RWPE2 (cell line): Measurements from ENCODE around the gene KCNK6.

ENCODE experiments used
- ATAC-seq: fragments of 200-7000 bp; cut with Tn5 transposase; 3 replicates; pipeline ENCODE4 v1.9.1; 2021; ENCODE audit warnings: low read depth
- DNase-seq: peaks from one replicate; pipeline ENCODE4 v3.0.0-alpha.2; 2020; ENCODE audit warnings: low spot score
- H3K27ac ChIP-seq: fragments of 450-650 bp; 2 replicates; pipeline ENCODE4 v1.5.1; 2017; ENCODE audit warnings: mild to moderate bottlenecking; ENCODE audit not compliant: poor library complexity, severe bottlenecking
- H3K27me3 ChIP-seq: fragments of 250-450 bp; sonication (Bioruptor Pico); 2 replicates; pipeline ENCODE4 v1.5.1; 2021; ENCODE audit warnings: mild to moderate bottlenecking, moderate library complexity; ENCODE audit not compliant: insufficient read depth, poor library complexity, severe bottlenecking
- H3K36me3 ChIP-seq: fragments of 250-450 bp; sonication (Bioruptor Pico); 2 replicates; pipeline ENCODE4 v1.5.1; 2020; ENCODE audit warnings: low read depth, mild to moderate bottlenecking, moderate library complexity
- H3K4me1 ChIP-seq: fragments of 250-450 bp; sonication (Bioruptor Pico); 2 replicates; pipeline ENCODE4 v1.5.1; 2021; ENCODE audit warnings: mild to moderate bottlenecking, moderate library complexity; ENCODE audit not compliant: insufficient read depth, poor library complexity, severe bottlenecking
- H3K4me3 ChIP-seq: fragments of 250-450 bp; sonication (Bioruptor Pico); 2 replicates; pipeline ENCODE4 v1.5.1; 2021; ENCODE audit warnings: mild to moderate bottlenecking, moderate library complexity; ENCODE audit not compliant: severe bottlenecking
- H3K9me3 ChIP-seq: fragments of 250-450 bp; sonication (Bioruptor Pico); 2 replicates; pipeline ENCODE4 v1.5.1; 2021; ENCODE audit warnings: mild to moderate bottlenecking, moderate library complexity; ENCODE audit not compliant: severe bottlenecking
- CTCF ChIP-seq: fragments of 450-650 bp; IDR thresholded peaks from one replicate; pipeline ENCODE4 v1.5.1; 2017; ENCODE audit warnings: mild to moderate bottlenecking, moderate library complexity; ENCODE audit not compliant: poor library complexity, severe bottlenecking

KCNK6 gene

GRCh38 chr19:38350883-38351282 lies 31.2 kb downstream of the KCNK6 start:
- H3K4me1 ChIP-seq, result no peaks in the 10 kb centered on the region
- no peak for TF ChIP-seq CTCF
- H3K4me3 ChIP-seq, result no peak overlapping the region
- H3K27me3 ChIP-seq, result no peaks in the 10 kb centered on the region
- no peaks in the 10 kb centered on the region for H3K36me3 ChIP-seq
- H3K9me3 ChIP-seq, result no peaks in the 10 kb centered on the region
- DNase-seq, result no peak
- no peak for ATAC-seq
- H3K27ac ChIP-seq, result no peak overlapping the region

DNA sequence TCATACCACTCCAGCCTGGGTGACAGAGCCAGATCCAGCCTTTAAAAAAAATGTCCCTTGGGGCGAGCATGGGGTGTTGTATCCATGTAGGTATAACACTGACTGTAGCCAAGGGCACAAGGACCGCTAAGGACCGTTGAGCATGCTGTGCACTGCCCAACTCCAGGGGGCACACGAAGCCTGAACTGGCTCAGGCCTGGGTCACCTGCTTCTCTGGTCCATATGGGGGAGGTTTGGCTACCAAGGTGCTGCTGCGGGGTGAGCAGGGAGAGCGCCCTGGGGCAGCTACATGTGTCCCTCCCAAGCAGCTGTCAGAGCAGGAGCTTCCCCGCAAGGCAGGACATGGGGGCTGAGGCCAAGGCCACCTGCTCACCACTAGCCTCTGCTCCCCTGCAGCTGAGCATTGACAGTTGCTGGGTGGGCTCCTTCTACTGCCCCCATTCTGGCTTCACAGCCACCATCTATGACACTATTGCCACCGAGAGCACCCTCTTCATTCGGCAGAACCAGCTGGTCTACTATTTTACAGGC lies 32.3 kb downstream of the KCNK6 start:
- DNase-seq, result peak; percentile 36
- Histone ChIP-seq H3K27ac (no peak overlapping the region), H3K4me3 (no peak overlapping the region), H3K36me3 (no peaks in the 10 kb centered on the region), H3K4me1 (no peaks in the 10 kb centered on the region), H3K9me3 (no peaks in the 10 kb centered on the region), H3K27me3 (no peaks in the 10 kb centered on the region)
- TF ChIP-seq CTCF, result no peak
- no peak; the same call in 2 of the 3 replicates for ATAC-seq

DNA sequence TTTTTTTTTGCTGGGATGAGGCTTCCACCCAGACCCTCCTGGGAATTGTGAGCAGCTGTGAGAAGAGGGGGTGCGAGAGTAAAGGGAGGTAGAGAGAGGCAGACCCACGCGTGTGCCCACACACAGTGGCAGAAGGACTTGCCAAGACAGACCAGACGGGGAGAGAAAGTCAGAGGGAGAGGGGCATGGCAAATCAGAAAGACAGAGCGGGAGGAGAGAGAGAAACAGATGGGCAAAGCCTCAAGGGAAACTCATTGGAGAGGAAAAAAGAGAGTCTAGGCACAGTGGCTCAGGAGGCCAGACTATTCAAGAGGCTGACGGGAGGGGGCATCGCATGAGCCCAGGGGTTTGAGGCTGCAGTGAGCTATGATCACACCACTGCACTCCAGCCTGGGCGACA lies 33.0 kb downstream of the KCNK6 start:
- no peaks in the 10 kb centered on the region for H3K9me3 ChIP-seq
- ATAC-seq, result no peak
- H3K36me3 ChIP-seq, result no peaks in the 10 kb centered on the region
- H3K4me3 ChIP-seq, result no peak overlapping the region
- no peaks in the 10 kb centered on the region for H3K27me3 ChIP-seq
- no peak for TF ChIP-seq CTCF
- no peaks in the 10 kb centered on the region for H3K4me1 ChIP-seq
- H3K27ac ChIP-seq, result no peak overlapping the region
- DNase-seq, result no peak

GRCh38 chr19:38355728-38356725 lies 36.4 kb downstream of the KCNK6 start:
- H3K4me1 ChIP-seq, result no peaks in the 10 kb centered on the region
- H3K27ac ChIP-seq, result no peak overlapping the region
- H3K27me3 ChIP-seq, result peaks cover 29% of the 10 kb centered on the region

More at GRCh38 chr19:38355728-38356725, 36.4 kb downstream of the KCNK6 start:
- no peaks in the 10 kb centered on the region for H3K9me3 ChIP-seq
- DNase-seq, result peak; percentile 38
- H3K4me3 ChIP-seq, result no peak overlapping the region
- H3K36me3 ChIP-seq, result no peaks in the 10 kb centered on the region
- no peak for TF ChIP-seq CTCF
- ATAC-seq, result no peak
